ENCODE data around the gene MORC4.

The MORC4 gene

DNA sequence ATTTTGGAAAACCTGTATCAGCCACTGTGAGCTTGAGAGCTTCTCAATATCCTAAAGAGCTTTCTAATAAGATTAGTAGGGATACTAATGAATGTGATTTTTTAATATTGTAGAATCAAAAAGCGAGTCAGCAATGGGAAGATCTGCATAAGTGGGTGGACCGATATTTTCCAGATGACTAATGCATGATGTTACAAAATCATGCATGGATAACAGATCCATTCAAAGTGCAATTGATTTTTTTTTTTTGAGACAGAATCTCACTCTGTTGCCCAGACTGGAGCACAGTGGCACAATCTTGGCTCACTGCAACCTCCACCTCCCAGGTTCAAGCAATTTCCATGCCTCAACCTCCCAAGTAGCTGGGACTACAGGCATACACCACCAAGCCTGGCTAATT lies 87.1 kb downstream of the MORC4 start:
- no peak overlapping the region for H3K9ac ChIP-seq (ENCODE audit: low read depth, low read length)
- peaks cover 5% of the 10 kb centered on the region; the same call in 1 of the 2 replicates for H3K27me3 ChIP-seq (ENCODE audit: control insufficient read depth, insufficient read depth, low read length)
- H3K4me3 ChIP-seq (ENCODE audit: low read depth, low read length) = no peak overlapping the region
- H3K36me3 ChIP-seq (ENCODE audit: control insufficient read depth, insufficient read depth, low read length) = no peaks in the 10 kb centered on the region
- H3K27ac ChIP-seq (ENCODE audit: low read depth, low read length) = no peak overlapping the region
- no peaks in the 10 kb centered on the region for H3K9me3 ChIP-seq (ENCODE audit: control insufficient read depth, insufficient read depth, low read length)
- H3K4me1 ChIP-seq (ENCODE audit: control insufficient read depth, insufficient read depth, low read length) = peaks cover 3% of the 10 kb centered on the region

DNA sequence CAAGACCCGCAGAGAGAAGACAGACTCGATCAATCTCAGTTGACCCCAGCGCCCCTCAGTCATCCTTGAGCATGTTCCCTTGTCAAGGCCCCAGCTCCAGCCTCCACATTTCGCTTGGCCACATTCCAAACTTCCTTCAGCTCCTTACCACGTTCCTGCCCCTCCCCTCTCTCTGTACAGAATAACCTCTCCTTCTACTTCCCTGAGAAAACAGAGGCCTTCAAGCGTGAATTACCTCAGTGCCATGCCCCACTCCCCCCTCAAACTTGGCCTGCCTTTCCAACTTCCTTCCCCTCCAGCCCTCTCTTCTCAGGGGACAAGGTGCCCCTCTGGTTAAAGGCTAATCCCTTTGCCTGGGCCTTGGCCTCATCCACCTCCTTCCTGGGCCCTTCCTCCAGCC lies 93.7 kb downstream of the MORC4 start:
- Histone ChIP-seq H3K27ac (ENCODE audit: low read depth, low read length) (no peak overlapping the region), H3K4me3 (ENCODE audit: low read depth, low read length) (no peak overlapping the region), H3K9me3 (ENCODE audit: control insufficient read depth, insufficient read depth, low read length) (no peaks in the 10 kb centered on the region), H3K36me3 (ENCODE audit: control insufficient read depth, insufficient read depth, low read length) (no peaks in the 10 kb centered on the region), H3K4me1 (ENCODE audit: control insufficient read depth, insufficient read depth, low read length) (no peaks in the 10 kb centered on the region), H3K27me3 (ENCODE audit: control insufficient read depth, insufficient read depth, low read length) (no peaks in the 10 kb centered on the region), H3K9ac (ENCODE audit: low read depth, low read length) (no peak overlapping the region)

DNA sequence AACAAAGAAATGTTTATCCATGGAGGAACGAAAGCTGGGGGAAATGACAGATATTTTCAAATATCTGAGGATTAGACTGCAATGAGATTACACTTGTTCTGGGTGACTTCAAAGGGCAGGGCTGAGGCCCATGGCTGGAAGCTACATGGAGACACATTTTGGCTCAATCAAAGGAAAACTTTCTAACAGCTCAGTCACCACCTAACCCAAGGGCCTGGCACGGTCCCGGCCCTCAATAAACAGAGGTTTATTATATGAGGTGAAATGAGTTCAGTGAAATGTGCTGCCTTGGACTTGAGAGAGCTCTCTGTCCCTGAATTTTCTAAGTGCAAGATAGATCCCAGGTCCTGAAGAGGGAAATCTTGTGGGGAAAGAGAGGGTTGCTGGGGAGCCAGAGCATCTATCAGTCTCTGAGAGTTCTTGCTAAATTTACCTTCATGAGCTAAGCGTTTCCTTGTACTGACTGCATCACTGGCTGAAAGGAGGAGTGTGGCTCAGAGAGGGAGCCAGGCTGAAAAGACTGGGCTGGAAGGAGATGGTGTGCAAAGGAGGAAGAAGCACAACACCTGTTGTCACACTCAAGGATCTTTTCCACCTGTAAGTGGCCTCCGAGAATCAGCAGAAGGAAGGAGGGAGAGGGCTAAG lies 94.8 kb downstream of the MORC4 start:
- H3K4me1 ChIP-seq (ENCODE audit: control insufficient read depth, insufficient read depth, low read length) = no peaks in the 10 kb centered on the region

DNA sequence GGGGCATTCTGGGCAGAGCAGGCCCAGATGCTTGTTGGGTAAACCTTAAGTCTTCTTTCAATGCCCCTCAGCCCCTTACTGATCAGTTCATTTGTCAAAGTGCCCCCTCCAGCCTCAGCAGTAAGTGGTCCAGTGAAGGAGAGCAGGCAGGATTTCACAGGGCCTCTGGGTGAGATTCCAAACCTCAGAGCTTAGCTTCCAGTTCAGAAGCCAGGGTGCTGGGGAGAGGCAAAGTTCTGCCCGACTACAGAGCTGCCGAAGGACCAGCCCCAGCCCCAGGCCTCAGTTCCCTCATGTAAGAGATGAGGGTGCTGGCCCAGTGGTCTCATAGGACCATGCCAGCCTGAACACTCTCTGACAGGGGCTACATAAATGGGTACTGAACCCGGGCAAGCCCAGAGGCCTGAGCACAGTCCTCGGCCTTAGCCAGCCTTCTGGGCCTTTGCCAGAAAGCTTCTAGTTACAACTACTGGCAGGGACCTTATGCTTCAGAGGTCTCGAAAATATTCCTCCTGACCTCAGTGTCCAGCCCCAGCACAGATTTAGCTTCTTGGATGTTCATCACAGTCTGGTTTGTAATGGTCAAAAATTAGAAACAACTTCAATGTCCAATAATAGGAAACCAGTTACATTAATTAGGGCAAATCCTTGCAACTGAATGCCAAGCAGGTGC lies 96.0 kb downstream of the MORC4 start:
- H3K36me3 ChIP-seq (ENCODE audit: control insufficient read depth, insufficient read depth, low read length) = no peaks in the 10 kb centered on the region
- H3K27ac ChIP-seq (ENCODE audit: low read depth, low read length) = no peak overlapping the region
- peaks cover 8% of the 10 kb centered on the region; the same call in 1 of the 2 replicates for H3K4me1 ChIP-seq (ENCODE audit: control insufficient read depth, insufficient read depth, low read length)
- H3K9ac ChIP-seq (ENCODE audit: low read depth, low read length) = no peak overlapping the region
- no peaks in the 10 kb centered on the region for H3K27me3 ChIP-seq (ENCODE audit: control insufficient read depth, insufficient read depth, low read length)
- H3K9me3 ChIP-seq (ENCODE audit: control insufficient read depth, insufficient read depth, low read length) = no peaks in the 10 kb centered on the region
- H3K4me3 ChIP-seq (ENCODE audit: low read depth, low read length) = no peak overlapping the region

More for the DNA sequence above, 94.8 kb downstream of the MORC4 start:
- H3K36me3 ChIP-seq (ENCODE audit: control insufficient read depth, insufficient read depth, low read length) = no peaks in the 10 kb centered on the region
- no peaks in the 10 kb centered on the region for H3K27me3 ChIP-seq (ENCODE audit: control insufficient read depth, insufficient read depth, low read length)
- no peak overlapping the region for H3K9ac ChIP-seq (ENCODE audit: low read depth, low read length)
- H3K27ac ChIP-seq (ENCODE audit: low read depth, low read length) = no peak overlapping the region
- no peak overlapping the region for H3K4me3 ChIP-seq (ENCODE audit: low read depth, low read length)
- no peaks in the 10 kb centered on the region for H3K9me3 ChIP-seq (ENCODE audit: control insufficient read depth, insufficient read depth, low read length)

DNA sequence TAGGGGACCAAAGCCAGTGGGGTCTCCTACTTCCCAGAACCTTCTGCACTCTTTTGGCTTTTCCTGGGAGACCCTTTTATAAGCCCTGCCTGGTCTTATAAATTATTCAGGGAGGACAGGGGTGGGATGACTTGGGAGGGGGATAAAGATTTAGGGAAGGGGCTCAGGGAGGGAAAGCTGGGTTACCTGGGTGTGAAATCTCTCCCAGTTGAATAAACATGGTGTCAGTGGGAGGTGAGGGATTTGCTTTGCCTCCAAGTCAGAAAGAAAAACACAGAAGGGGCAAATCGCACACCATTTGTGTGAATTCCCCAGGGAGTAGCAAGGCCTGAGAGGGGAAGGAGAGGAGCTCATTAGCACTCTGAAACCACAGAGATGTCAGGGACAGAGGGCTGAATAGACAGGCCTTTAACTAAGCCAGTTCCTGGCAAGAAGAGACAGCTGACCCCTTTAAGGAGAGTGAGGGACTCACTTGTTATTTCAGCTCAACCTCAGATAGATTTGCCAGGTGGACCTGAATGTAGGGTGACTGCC lies 96.7 kb downstream of the MORC4 start, which contains the start of gene RIPPLY1:
TSS of gene RIPPLY1 (minus strand) at position 51 of the 534 bp plus-strand sequence. CDS start 54 bp downstream, outside the sequence.
- no peaks in the 10 kb centered on the region for H3K27me3 ChIP-seq (ENCODE audit: control insufficient read depth, insufficient read depth, low read length)
- peaks cover 11% of the 10 kb centered on the region; the same call in 1 of the 2 replicates for H3K4me1 ChIP-seq (ENCODE audit: control insufficient read depth, insufficient read depth, low read length)
- no peak within 1 kb of the TSS for H3K9ac ChIP-seq (ENCODE audit: low read depth, low read length)
- no peak within 1 kb of the TSS for H3K27ac ChIP-seq (ENCODE audit: low read depth, low read length)
- H3K9me3 ChIP-seq (ENCODE audit: control insufficient read depth, insufficient read depth, low read length) = no peaks in the 10 kb centered on the region
- H3K36me3 ChIP-seq (ENCODE audit: control insufficient read depth, insufficient read depth, low read length) = no peaks in the 10 kb centered on the region
- H3K4me3 ChIP-seq (ENCODE audit: low read depth, low read length) = no peak within 1 kb of the TSS

DNA sequence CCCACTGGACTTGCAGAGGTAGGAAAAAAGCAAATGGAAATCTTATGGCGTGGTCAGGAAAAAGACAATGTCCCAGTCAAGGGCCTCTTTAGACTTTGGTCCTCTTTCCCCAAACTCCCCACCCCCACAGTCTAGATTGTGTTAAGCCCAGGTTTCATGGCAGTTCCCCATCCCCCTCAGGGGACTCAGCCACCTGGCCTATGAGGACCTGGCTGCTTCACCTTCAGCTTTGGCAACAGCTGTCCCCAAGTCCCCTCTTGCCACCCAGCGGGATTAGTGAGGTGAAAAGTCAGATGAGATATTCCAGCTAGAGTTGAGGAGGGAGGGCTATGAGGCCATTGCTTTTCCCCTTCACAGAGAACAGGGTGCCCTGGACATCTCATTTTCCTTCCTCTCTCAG lies 97.3 kb downstream of the MORC4 start:
- Histone ChIP-seq H3K36me3 (ENCODE audit: control insufficient read depth, insufficient read depth, low read length) (no peaks in the 10 kb centered on the region), H3K9ac (ENCODE audit: low read depth, low read length) (no peak overlapping the region), H3K9me3 (ENCODE audit: control insufficient read depth, insufficient read depth, low read length) (no peaks in the 10 kb centered on the region), H3K27ac (ENCODE audit: low read depth, low read length) (no peak overlapping the region), H3K4me1 (ENCODE audit: control insufficient read depth, insufficient read depth, low read length) (peaks cover 11% of the 10 kb centered on the region; the same call in 1 of the 2 replicates), H3K27me3 (ENCODE audit: control insufficient read depth, insufficient read depth, low read length) (no peaks in the 10 kb centered on the region), H3K4me3 (ENCODE audit: low read depth, low read length) (no peak overlapping the region)

DNA sequence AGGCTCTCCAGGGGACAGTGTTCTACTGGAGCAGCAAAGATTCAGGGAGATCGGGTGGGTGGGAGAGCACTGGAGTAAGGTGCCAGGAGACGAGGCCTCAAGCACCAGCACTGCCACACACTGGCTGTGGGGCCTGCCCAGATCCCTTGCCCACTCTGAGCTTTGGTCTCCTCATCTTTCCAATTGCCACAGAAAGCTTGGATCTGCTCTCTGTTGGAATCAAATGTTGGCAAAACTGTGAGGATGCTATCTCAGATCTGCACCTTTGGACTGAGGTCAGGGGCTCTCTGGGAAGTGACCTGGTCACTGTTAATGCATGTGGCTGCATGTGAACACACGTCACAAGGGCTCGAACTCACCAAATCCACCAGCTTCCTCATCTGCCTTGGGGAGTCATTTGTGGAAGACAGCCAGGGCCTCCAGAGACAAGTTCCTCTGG lies 98.2 kb downstream of the MORC4 start:
- no peak overlapping the region for H3K4me3 ChIP-seq (ENCODE audit: low read depth, low read length)
- H3K36me3 ChIP-seq (ENCODE audit: control insufficient read depth, insufficient read depth, low read length) = no peaks in the 10 kb centered on the region
- H3K27ac ChIP-seq (ENCODE audit: low read depth, low read length) = no peak overlapping the region
- H3K4me1 ChIP-seq (ENCODE audit: control insufficient read depth, insufficient read depth, low read length) = peaks cover 11% of the 10 kb centered on the region; the same call in 1 of the 2 replicates
- H3K27me3 ChIP-seq (ENCODE audit: control insufficient read depth, insufficient read depth, low read length) = no peaks in the 10 kb centered on the region
- no peaks in the 10 kb centered on the region for H3K9me3 ChIP-seq (ENCODE audit: control insufficient read depth, insufficient read depth, low read length)
- no peak overlapping the region for H3K9ac ChIP-seq (ENCODE audit: low read depth, low read length)

DNA sequence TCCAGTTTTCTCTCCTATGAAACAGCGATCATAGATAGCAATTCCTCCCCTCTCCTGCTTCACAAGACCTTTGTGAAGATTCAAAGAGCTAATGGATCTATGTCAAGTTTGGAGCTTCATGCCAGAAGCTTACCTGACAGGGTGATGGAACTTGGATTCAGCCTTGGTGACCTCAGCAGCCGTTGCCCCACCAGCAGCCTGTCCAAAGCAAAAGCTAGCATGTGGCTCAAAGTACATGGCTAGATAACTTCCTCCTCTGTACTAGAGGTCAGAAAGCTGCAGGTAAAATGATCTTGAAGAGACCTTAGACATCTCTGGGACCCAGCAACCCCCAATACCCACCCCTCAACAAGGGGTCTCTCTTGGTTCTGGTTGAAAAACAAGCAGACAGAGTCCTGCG lies 98.7 kb downstream of the MORC4 start:
- Histone ChIP-seq H3K9me3 (ENCODE audit: control insufficient read depth, insufficient read depth, low read length) (no peaks in the 10 kb centered on the region), H3K27ac (ENCODE audit: low read depth, low read length) (no peak overlapping the region), H3K36me3 (ENCODE audit: control insufficient read depth, insufficient read depth, low read length) (no peaks in the 10 kb centered on the region), H3K4me1 (ENCODE audit: control insufficient read depth, insufficient read depth, low read length) (peaks cover 11% of the 10 kb centered on the region; the same call in 1 of the 2 replicates), H3K9ac (ENCODE audit: low read depth, low read length) (no peak overlapping the region), H3K4me3 (ENCODE audit: low read depth, low read length) (no peak overlapping the region), H3K27me3 (ENCODE audit: control insufficient read depth, insufficient read depth, low read length) (no peaks in the 10 kb centered on the region)

DNA sequence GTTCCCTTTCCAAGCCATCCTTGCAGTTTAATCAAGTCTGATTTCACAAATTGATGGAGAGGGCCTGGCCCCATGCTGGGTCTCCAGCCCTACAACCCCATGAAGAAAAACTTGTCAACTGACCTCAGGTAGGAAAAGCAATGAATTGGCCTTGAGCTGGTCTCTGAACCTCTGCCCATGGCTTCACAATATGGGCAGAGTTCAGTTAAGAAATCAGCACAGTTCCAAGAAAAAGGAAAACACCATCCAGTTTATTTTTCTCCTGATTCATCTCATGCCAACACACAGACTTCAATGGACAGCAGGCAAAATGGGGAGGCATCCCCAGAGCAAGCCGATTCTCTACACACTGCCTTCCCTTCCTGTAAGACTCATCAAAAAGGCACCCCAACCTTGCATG lies 100.2 kb downstream of the MORC4 start:
- no peak overlapping the region for H3K27ac ChIP-seq (ENCODE audit: low read depth, low read length)
- H3K9ac ChIP-seq (ENCODE audit: low read depth, low read length) = no peak overlapping the region
- no peak overlapping the region for H3K4me3 ChIP-seq (ENCODE audit: low read depth, low read length)
- no peaks in the 10 kb centered on the region for H3K36me3 ChIP-seq (ENCODE audit: control insufficient read depth, insufficient read depth, low read length)
- peaks cover 2% of the 10 kb centered on the region; the same call in 1 of the 2 replicates for H3K27me3 ChIP-seq (ENCODE audit: control insufficient read depth, insufficient read depth, low read length)
- H3K4me1 ChIP-seq (ENCODE audit: control insufficient read depth, insufficient read depth, low read length) = peaks cover 11% of the 10 kb centered on the region; the same call in 1 of the 2 replicates
- H3K9me3 ChIP-seq (ENCODE audit: control insufficient read depth, insufficient read depth, low read length) = no peaks in the 10 kb centered on the region

DNA sequence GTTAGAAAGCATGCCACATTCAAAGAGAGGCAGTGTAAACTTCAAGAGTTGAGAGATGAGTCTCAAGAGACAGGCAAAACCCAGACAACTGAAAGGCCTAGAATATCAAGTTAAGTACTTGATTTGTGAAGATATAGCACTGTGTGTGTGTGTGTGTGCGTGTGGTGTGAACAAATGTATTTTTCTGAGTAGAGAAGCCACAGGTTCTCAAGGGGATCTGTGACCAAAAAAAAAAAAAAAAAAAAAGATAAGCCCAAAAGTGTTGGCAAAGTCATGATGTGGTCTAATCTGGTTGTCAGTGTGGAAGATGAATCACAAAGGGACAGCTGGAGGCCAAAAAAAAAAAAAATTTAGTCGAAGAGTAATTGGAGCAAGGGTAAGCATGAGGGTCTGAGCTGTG lies 100.7 kb downstream of the MORC4 start:
- Histone ChIP-seq H3K4me3 (ENCODE audit: low read depth, low read length) (no peak overlapping the region), H3K9ac (ENCODE audit: low read depth, low read length) (no peak overlapping the region), H3K27me3 (ENCODE audit: control insufficient read depth, insufficient read depth, low read length) (peaks cover 3% of the 10 kb centered on the region; the same call in 1 of the 2 replicates), H3K4me1 (ENCODE audit: control insufficient read depth, insufficient read depth, low read length) (peaks cover 11% of the 10 kb centered on the region; the same call in 1 of the 2 replicates), H3K27ac (ENCODE audit: low read depth, low read length) (no peak overlapping the region), H3K9me3 (ENCODE audit: control insufficient read depth, insufficient read depth, low read length) (no peaks in the 10 kb centered on the region), H3K36me3 (ENCODE audit: control insufficient read depth, insufficient read depth, low read length) (no peaks in the 10 kb centered on the region)

DNA sequence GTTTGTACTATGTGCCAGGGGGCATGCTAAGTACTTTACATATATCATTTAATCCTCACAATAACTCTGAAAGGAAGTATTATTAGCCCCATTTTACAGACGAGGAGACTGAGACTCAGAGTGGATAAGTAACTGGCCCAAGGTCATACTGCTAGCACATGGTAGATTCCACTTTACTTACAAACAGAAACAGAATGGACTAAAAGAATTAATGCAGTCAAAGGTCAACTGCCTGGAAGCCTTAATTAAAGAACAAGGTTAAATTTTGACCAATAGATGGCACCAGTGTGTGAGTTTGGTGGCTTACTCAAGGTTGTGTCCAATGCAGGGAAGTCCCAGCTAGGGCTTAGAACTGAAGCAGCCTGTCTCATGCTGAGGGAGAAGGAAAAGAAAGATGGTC lies 101.5 kb downstream of the MORC4 start:
- Histone ChIP-seq H3K4me3 (ENCODE audit: low read depth, low read length) (no peak overlapping the region), H3K27me3 (ENCODE audit: control insufficient read depth, insufficient read depth, low read length) (peaks cover 3% of the 10 kb centered on the region; the same call in 1 of the 2 replicates), H3K4me1 (ENCODE audit: control insufficient read depth, insufficient read depth, low read length) (peaks cover 11% of the 10 kb centered on the region; the same call in 1 of the 2 replicates), H3K36me3 (ENCODE audit: control insufficient read depth, insufficient read depth, low read length) (no peaks in the 10 kb centered on the region), H3K9me3 (ENCODE audit: control insufficient read depth, insufficient read depth, low read length) (no peaks in the 10 kb centered on the region), H3K27ac (ENCODE audit: low read depth, low read length) (no peak overlapping the region), H3K9ac (ENCODE audit: low read depth, low read length) (no peak overlapping the region)

Measured in HUES48 (cell line).